Pulmonary artery endothelial cell (primary cell): Measurements from ENCODE around the gene ABHD15. TPM values are rescaled to one million over a fixed set of nuclear protein-coding genes. Genes with fewer than 3 reads are reported as not detected.
"Not testable (repeated sequence)": the region's sequence is repeated elsewhere in the genome, so short reads cannot be mapped to it uniquely, and the experiment has no call there.

Source experiments
- DNase-seq: peaks from one replicate; pipeline ENCODE4 v3.0.0-alpha.2; 2011; ENCODE audit warnings: low read depth, low spot score
- total RNA-seq: library from RNA; depleted of rRNA; stranded (reverse); fragments of >200 nt; gene quantifications from 2 replicates; pipeline ENCODE4 v1.2.3, GENCODE V29; 2014

ABHD15 gene
- total RNA-seq, 1 donor from 2014 or later = 7.1 TPM

- no peak for DNase-seq
These were observed 2.6 kb upstream of the ABHD15 start for GRCh38 chr17:29569245-29569950.

- DNase-seq = no peak
These were observed 1.8 kb upstream of the ABHD15 start, which contains the start of gene TP53I13 for GRCh38 chr17:29568331-29569244. Gene TP53I13, plus strand, starts transcription at chr17:29568701. Its CDS starts 58 bp downstream, at chr17:29568759.

GRCh38 chr17:29567554-29568330, 905 bp upstream of the ABHD15 start:
- no peak for DNase-seq

GRCh38 chr17:29567304-29567553, 392 bp upstream of the ABHD15 start:
- no peak for DNase-seq

- DNase-seq = no peak
These were observed 979 bp downstream of the ABHD15 start for GRCh38 chr17:29565643-29566472.

- no peak for DNase-seq
These were observed 3.0 kb downstream of the ABHD15 start for GRCh38 chr17:29563816-29564215.

GRCh38 chr17:29562615-29563014, 4.2 kb downstream of the ABHD15 start:
- DNase-seq = no peak

- DNase-seq = no peak
These were observed 5.0 kb downstream of the ABHD15 start for GRCh38 chr17:29561554-29562517.

- DNase-seq = no peak
These were observed 6.5 kb downstream of the ABHD15 start for GRCh38 chr17:29560316-29560715.

- no peak for DNase-seq
These were observed 7.2 kb downstream of the ABHD15 start for GRCh38 chr17:29559640-29560039.

GRCh38 chr17:29558139-29558538, 8.7 kb downstream of the ABHD15 start:
- not testable (repeated sequence) for DNase-seq

GRCh38 chr17:29557739-29558116, 9.1 kb downstream of the ABHD15 start:
- DNase-seq = no peak

- no peak for DNase-seq
These were observed 9.6 kb downstream of the ABHD15 start for GRCh38 chr17:29557085-29557738.

- no peak for DNase-seq
These were observed 11.0 kb downstream of the ABHD15 start for GRCh38 chr17:29555840-29556239.

GRCh38 chr17:29549177-29549923, 17.5 kb downstream of the ABHD15 start:
- DNase-seq = no peak

- no peak for DNase-seq
These were observed 20.0 kb downstream of the ABHD15 start for GRCh38 chr17:29546830-29547229.

- DNase-seq = no peak
These were observed 20.8 kb downstream of the ABHD15 start for GRCh38 chr17:29546085-29546484.

- DNase-seq = no peak
These were observed 22.8 kb downstream of the ABHD15 start for GRCh38 chr17:29544066-29544465.

- DNase-seq = no peak
These were observed 32.9 kb downstream of the ABHD15 start for GRCh38 chr17:29533976-29534375.
